Measurements from ENCODE around the gene TAS2R30.

DNA sequence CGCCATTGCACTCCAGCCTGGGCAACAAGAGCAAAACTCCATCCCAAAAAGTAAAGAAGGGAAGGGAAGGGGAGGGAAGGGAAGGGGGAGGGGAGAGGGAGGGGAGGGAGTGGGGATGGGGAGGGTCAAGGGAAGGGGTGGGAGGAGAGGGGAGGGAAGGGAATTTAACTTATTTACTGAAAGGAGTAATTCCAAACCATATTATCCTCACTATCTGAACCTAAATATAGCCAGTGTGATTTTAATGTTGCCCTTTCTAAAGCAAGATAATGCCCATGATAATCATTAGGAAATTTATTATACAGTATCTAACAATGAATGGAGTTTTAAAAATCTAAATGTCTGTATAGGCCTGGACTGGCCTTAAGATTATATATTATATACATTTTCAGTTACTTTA is 43.8 kb upstream of the TAS2R30 start:
- TF ChIP-seq, protein P1, sequence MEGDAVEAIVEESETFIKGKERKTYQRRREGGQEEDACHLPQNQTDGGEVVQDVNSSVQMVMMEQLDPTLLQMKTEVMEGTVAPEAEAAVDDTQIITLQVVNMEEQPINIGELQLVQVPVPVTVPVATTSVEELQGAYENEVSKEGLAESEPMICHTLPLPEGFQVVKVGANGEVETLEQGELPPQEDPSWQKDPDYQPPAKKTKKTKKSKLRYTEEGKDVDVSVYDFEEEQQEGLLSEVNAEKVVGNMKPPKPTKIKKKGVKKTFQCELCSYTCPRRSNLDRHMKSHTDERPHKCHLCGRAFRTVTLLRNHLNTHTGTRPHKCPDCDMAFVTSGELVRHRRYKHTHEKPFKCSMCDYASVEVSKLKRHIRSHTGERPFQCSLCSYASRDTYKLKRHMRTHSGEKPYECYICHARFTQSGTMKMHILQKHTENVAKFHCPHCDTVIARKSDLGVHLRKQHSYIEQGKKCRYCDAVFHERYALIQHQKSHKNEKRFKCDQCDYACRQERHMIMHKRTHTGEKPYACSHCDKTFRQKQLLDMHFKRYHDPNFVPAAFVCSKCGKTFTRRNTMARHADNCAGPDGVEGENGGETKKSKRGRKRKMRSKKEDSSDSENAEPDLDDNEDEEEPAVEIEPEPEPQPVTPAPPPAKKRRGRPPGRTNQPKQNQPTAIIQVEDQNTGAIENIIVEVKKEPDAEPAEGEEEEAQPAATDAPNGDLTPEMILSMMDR (IDR thresholded peaks at IDR 0.05) = no peak
- TF ChIP-seq ZFX (IDR thresholded peaks at IDR 0.05; ENCODE audit: borderline replicate concordance) = no peak

Data from 22Rv1 (cell line).